Erythroblast (primary cell): ENCODE results near the gene PSMC6.

Experiments
- GATA1 ChIP-seq: IDR thresholded peaks from 2 replicates; pipeline ENCODE4 v1.6.1; 2011; ENCODE audit warnings: low read depth, mild to moderate bottlenecking, control low read depth, low read length, moderate library complexity
- POLR2A ChIP-seq: IDR thresholded peaks from 2 replicates; pipeline ENCODE4 v1.6.1; 2011; ENCODE audit warnings: mild to moderate bottlenecking, low read length

- no peak for TF ChIP-seq POLR2A
- no peak for TF ChIP-seq GATA1
Observed at GRCh38 chr14:52733824-52734223, 26.8 kb downstream of the PSMC6 start.
